Neural cell (in vitro differentiated cells): ENCODE results near the gene SLC6A17.

Experiments used
- EP300 ChIP-seq: fragments of 450-650 bp; conservative IDR thresholded peaks from 2 replicates; pipeline ENCODE4 v1.6.1; 2014; ENCODE audit warnings: antibody characterized with exemption, mild to moderate bottlenecking, moderate library complexity; ENCODE audit not compliant: poor library complexity, severe bottlenecking
- RAD21 ChIP-seq: fragments of 450-650 bp; conservative IDR thresholded peaks from 2 replicates; pipeline ENCODE4 v1.6.1; 2014; ENCODE audit warnings: antibody characterized with exemption, mild to moderate bottlenecking, moderate library complexity
- TF ChIP-seq, protein P1 (sequence below): fragments of 450-650 bp; IDR thresholded peaks from 2 replicates; pipeline ENCODE4 v1.5.1; 2014; ENCODE audit warnings: antibody characterized with exemption, mild to moderate bottlenecking, moderate library complexity; ENCODE audit not compliant: poor library complexity, severe bottlenecking

DNA sequence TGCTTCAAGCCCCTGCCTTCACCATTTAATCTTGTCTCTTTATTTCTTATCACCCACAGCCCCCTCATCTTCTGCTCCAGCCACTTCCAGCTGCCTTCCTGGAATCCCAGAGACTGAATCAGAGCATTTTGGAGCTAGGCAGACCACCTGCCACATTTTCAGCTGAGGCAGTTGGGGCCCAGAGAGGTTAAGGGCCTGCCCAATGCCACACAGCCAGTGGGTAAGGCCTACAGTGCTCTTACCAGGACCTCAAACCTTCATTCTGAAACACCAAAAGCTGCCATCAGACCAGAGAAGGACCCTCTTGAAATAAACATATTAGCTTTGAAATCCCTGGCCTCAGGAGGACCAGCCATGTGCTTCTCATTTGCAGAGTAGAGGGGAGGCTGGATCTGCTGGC lies 17.6 kb upstream of the SLC6A17 start:
- TF ChIP-seq, protein P1, sequence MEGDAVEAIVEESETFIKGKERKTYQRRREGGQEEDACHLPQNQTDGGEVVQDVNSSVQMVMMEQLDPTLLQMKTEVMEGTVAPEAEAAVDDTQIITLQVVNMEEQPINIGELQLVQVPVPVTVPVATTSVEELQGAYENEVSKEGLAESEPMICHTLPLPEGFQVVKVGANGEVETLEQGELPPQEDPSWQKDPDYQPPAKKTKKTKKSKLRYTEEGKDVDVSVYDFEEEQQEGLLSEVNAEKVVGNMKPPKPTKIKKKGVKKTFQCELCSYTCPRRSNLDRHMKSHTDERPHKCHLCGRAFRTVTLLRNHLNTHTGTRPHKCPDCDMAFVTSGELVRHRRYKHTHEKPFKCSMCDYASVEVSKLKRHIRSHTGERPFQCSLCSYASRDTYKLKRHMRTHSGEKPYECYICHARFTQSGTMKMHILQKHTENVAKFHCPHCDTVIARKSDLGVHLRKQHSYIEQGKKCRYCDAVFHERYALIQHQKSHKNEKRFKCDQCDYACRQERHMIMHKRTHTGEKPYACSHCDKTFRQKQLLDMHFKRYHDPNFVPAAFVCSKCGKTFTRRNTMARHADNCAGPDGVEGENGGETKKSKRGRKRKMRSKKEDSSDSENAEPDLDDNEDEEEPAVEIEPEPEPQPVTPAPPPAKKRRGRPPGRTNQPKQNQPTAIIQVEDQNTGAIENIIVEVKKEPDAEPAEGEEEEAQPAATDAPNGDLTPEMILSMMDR: no peak
- TF ChIP-seq RAD21 (no peak), EP300 (no peak)
